ENCODE data around the gene SEL1L2. TPM values are rescaled to one million over a fixed set of nuclear protein-coding genes. Genes with fewer than 3 reads are reported as not detected.

Gene SEL1L2
- total RNA-seq, 3 donors from 2014 or later, result not detected

GRCh38 chr20:13875265-13875811 is 115.1 kb downstream of the SEL1L2 start:
- Histone ChIP-seq H3K4me3 (no peak overlapping the region), H3K4me1 (ENCODE audit: low read depth) (no peaks in the 10 kb centered on the region), H3K36me3 (ENCODE audit: low read depth) (no peaks in the 10 kb centered on the region), H3K9me3 (no peaks in the 10 kb centered on the region)
- DNase-seq, result no peak
- intact Hi-C loops (cut with DNase I, micrococcal nuclease), result no loop called here
- ATAC-seq, result no peak
- no peak for TF ChIP-seq CTCF (IDR thresholded peaks at IDR 0.05)

- no peak for TF ChIP-seq CTCF (IDR thresholded peaks at IDR 0.05)
- intact Hi-C loops (cut with DNase I, micrococcal nuclease), result no loop called here
- Histone ChIP-seq H3K4me3 (no peak overlapping the region), H3K9me3 (no peaks in the 10 kb centered on the region), H3K4me1 (ENCODE audit: low read depth) (no peaks in the 10 kb centered on the region), H3K36me3 (ENCODE audit: low read depth) (no peaks in the 10 kb centered on the region)
- ATAC-seq (no peak), DNase-seq (no peak)
Observed at GRCh38 chr20:13874394-13875157, 115.8 kb downstream of the SEL1L2 start.

DNA sequence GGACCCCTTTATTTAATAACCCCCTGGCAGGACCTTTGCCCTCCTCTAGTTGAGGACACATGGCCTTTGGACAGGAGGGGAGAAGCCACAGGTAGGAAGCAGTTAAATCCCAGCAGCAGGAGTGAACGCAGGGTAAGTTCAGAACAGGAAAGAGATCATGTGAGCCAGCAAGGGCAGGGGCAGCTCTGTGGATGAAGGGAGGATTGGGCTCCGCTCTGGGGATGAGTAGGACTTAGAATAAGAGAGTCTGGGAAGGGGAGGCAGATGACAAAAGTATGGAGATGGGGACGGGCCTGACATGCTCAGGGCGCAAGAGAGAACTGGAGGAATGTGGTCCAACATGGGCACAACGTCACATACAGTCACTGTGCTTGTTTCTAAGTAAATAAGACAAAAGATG is 116.6 kb downstream of the SEL1L2 start:
- no peak for ATAC-seq
- no peaks in the 10 kb centered on the region for H3K4me1 ChIP-seq (ENCODE audit: low read depth)
- TF ChIP-seq CTCF (IDR thresholded peaks at IDR 0.05), result no peak

DNA sequence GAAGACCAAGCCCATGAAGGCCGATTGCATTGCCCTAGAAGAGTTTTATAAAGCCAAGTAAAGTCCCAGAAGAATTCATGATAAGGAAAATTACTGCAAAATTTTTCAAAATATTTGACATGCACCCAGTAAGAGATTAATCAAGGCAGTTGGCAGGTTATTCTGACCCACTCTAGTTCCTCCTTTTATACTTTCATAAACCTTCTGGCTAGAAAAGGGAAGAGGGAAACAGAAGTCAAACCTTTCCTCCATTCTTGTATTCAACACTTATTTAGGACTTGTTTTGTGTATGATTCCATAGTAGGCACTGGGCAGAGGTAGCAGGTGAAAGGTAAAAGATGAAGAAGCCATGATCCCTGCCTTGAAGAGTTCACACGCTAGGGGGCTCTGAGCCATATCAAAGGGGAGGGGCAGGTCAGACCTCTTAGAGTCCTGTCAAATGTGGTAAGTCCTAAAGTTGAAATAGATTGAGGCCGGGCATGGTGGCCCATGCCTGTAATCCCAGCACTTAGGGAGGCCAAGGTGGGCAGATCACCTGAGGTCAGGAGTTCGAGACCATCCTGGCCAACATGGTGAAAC is 120.2 kb downstream of the SEL1L2 start:
- Histone ChIP-seq H3K9me3 (no peaks in the 10 kb centered on the region), H3K4me3 (no peak overlapping the region), H3K4me1 (ENCODE audit: low read depth) (no peaks in the 10 kb centered on the region), H3K36me3 (ENCODE audit: low read depth) (no peaks in the 10 kb centered on the region)
- intact Hi-C loops (cut with DNase I, micrococcal nuclease), result no loop called here
- ATAC-seq (no peak), DNase-seq (no peak)
- TF ChIP-seq CTCF (IDR thresholded peaks at IDR 0.05), result no peak

More for the DNA sequence above, 116.6 kb downstream of the SEL1L2 start:
- no peak for DNase-seq
- Histone ChIP-seq H3K9me3 (no peaks in the 10 kb centered on the region), H3K4me3 (no peak overlapping the region), H3K36me3 (ENCODE audit: low read depth) (no peaks in the 10 kb centered on the region)
- intact Hi-C loops (cut with DNase I, micrococcal nuclease), result no loop called here

DNA sequence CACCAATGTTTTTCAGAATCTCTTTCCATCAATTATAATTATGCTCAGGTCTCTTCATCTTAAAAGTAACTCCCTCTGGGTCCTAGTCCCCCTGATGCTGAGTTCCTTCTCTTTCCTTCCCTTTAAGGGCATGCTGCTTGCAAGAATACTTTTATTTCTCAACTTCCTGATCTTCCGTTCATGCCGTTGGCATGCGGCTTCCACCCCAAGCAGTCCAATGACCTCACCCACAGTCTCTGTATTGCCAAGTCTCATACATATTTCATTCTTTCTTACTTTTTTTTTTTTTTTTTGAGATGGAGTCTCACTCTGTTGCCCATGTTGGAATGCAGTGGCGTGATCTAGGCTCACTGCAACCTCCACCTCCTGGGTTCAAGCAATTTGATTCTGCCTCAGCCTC is 122.1 kb downstream of the SEL1L2 start:
- ATAC-seq (no peak), DNase-seq (no peak)
- Histone ChIP-seq H3K4me3 (no peak overlapping the region), H3K4me1 (ENCODE audit: low read depth) (no peaks in the 10 kb centered on the region), H3K9me3 (no peaks in the 10 kb centered on the region), H3K36me3 (ENCODE audit: low read depth) (no peaks in the 10 kb centered on the region)
- intact Hi-C loops (cut with DNase I, micrococcal nuclease), result no loop called here
- TF ChIP-seq CTCF (IDR thresholded peaks at IDR 0.05), result no peak

Data from mucosa of descending colon (tissue), 3 donors.